GM21576 (cell line): ENCODE measurements around the gene CNPY3.
A peak's percentile ranks its signal among the peaks of the same experiment; 100 is the strongest.

Source experiments
- ATAC-seq: cut with Tn5 transposase; IDR thresholded peaks from one replicate; pipeline ENCODE4 v1.9.1; 2021; ENCODE audit warnings: mild to moderate bottlenecking, moderate library complexity; ENCODE audit not compliant: unreplicated experiment

Gene CNPY3

GRCh38 chr6:42978839-42979522, 49.7 kb downstream of the CNPY3 start, which contains the start of gene PEX6:
Gene PEX6 (minus strand): TSS chr6:42979181. CDS start chr6:42979150, 31 bp downstream.
- ATAC-seq: peak; percentile 88

DNA sequence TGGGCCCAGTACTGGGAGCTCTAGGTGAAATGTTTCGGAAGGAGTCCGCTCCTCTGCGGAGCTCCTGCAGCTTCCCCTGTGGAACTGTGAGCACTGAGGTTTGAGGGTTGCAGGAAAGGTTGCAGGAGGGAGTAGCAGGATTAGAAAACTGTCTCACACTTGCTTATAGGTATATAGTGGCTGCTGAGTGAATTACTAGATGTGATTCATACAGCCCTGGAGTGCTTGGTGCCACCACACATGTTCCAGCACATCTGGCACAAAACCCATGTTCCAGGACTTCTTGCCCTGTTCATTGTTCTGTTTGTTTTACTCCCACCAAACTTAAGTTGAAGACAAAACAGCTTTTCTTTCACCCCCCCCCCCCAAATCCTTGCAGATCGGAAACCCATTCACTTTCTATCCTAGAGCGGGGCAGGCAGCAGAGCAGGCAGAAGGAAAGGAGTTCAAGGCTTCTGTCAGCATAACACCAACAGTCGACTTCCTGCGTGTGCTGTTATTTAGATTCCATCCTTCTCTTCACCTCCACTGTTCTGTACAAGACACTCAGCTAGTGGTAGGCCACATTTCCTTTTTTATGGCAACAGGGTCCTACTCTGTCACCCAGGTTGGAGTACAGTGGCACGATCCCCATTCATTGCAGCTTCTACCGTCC, 50.4 kb downstream of the CNPY3 start:
- no peak for ATAC-seq

DNA sequence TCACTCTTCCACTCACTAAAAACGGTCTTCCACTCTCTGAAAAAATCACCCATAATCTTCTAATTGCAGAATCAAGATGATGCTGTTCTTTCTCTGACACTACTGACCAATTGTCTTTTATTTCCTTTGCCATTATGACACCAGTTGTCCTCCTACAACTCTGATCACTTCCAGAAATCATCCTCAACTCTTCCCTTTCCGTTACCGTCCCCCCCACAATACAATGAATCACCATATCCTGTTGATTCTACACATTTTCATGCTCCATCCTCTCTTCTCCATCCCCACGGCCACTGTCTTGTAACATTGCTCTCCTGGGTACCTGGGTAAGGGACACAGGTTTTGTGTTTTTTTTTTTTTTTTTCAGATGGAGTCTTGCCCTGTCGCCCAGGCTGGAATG, 52.6 kb downstream of the CNPY3 start:
- no peak for ATAC-seq

- ATAC-seq: peak; percentile 91
Measured at GRCh38 chr6:42984001-42984923, 55.0 kb downstream of the CNPY3 start, which contains the start of gene PPP2R5D. Gene PPP2R5D (plus strand): TSS chr6:42984570. CDS start chr6:42984678, 108 bp downstream.

- no peak for ATAC-seq
Measured at GRCh38 chr6:42984924-42985475, 55.7 kb downstream of the CNPY3 start.

- ATAC-seq: no peak
Measured at GRCh38 chr6:42987533-42988451, 58.5 kb downstream of the CNPY3 start.

GRCh38 chr6:42988486-42989020, 59.3 kb downstream of the CNPY3 start:
- ATAC-seq: no peak
